ENCODE measurements around the gene OR6C76.
"Not testable (repeated sequence)": the region's sequence is repeated elsewhere in the genome, so short reads cannot be mapped to it uniquely, and the experiment has no call there.

The OR6C76 gene

DNA sequence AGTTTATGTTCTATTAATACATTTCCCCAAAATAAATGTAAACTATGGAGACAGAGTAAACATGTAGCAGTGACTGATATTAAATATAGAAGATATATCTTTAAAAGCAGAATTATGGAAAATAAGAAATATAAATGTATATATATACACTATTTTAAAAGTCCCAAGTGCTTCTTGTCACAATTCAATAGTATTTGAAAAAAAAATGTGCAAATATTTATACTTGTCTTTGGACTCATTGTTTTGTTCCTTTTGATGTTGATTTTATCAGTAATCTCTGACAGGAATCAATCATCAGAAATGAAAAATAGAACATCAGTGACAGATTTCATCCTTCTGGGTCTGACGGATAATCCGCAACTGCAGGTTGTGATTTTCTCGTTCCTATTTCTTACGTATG lies at the start of gene OR6C76:
Gene OR6C76, plus strand, starts transcription at position 301 of the 400 bp plus-strand sequence. Its CDS starts 0 bp downstream, at position 301.
- no peak for DNase-seq
- TF ChIP-seq POLR2A (IDR thresholded peaks at IDR 0.05; ENCODE audit: low read length) (no peak), GATA1 (IDR thresholded peaks at IDR 0.05; ENCODE audit: low read depth, low read length) (no peak)

DNA sequence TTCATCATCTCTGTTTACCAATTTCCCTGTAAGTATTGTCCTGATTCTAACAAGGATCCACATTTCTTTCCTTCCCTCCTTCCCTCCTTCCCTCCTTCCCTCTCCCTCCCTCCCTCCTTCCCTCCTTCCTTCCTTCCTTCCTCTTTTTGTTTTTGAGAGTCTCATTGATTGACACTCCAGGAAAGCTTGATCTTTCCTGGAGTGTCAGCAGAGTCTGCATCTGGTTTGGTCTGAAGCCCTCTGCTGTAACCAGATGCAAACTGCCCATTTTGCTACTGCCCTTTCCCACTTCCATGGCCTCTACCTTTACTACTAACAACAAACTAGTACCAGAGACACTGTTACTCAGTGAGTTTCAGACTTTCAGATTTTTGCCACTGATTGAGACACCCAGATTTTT lies 40.2 kb upstream of the OR6C76 start:
- no peak for TF ChIP-seq GATA1 (IDR thresholded peaks at IDR 0.05; ENCODE audit: low read depth, low read length)
- DNase-seq: no peak

DNA sequence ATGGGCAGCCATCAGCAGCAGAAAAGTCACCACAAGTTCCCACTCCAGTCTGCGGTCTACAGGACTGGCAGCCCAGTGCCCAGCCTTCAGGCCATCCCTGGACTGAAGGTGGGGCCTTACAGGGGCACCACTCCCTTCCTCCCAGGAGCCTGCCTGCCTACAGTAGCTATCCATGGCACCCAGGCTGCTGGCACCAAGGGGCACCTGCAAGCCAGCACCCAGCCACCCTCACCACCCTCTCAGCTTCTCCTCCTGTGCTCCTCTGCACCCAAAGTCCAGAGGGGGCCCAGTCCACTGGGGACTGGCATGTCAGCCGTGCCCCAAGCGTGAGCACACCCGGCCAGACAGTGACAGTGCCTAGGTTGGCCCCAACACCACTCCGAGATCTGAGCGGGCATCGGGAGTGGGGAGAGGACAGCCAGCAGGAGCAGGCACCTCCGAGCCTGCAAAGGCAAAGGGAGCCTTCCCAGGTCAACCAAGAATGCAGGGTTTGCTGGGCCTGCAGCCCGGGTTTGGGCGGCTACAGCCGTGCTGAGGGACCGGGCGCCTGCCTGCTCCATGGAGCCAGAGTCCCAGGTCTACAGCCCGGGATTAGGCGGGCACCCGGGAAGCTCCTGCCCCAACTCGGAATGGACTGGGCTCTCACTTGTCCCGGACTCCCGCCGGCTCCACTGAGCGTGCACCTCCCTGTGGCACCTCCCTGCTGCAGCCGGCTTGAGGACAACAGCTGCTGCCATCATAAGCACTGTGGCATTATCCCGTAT lies 33.8 kb upstream of the OR6C76 start:
- no peak for TF ChIP-seq GATA1 (IDR thresholded peaks at IDR 0.05; ENCODE audit: low read depth, low read length)
- TF ChIP-seq POLR2A (IDR thresholded peaks at IDR 0.05; ENCODE audit: low read length): no peak
- DNase-seq: no peak

DNA sequence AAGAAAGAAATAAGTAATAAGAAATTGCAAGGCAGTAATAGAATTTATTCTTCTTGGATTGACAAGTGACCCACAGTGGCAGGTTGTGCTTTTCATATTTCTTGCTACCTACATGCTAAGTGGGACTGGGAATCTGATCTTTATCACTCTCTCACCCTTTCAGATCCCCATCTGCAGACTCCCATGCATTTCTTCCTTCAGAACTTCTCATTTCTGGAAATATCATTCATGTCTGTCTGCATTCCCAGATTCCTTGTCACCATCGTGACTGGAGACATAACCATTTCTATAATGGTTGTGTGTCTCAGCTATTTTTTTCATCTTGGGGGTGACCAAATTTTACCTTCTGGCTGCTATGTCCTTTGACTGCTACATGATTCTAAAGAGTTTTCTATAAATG lies 29.7 kb upstream of the OR6C76 start:
- no peak for DNase-seq
- TF ChIP-seq POLR2A (IDR thresholded peaks at IDR 0.05; ENCODE audit: low read length): no peak
- TF ChIP-seq GATA1 (IDR thresholded peaks at IDR 0.05; ENCODE audit: low read depth, low read length): no peak

DNA sequence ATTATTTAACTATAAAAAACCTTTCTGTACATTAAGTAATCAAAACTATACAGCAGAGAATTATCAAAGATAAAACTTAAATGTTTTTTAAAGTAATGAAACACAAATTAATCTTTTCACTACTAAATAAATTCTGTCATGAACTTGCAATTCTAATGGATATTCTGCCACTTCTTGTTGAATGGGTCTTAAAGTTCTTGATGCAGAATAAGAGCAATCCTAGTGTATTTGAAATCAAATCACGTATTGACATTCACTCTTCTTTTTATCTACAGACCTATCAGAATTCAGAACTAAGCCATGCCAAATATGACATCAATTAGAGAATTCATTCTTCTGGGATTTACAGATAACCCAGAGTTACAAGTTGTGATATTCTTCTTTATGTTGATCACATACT lies 25.8 kb upstream of the OR6C76 start, which contains the start of gene OR6C65:
Gene OR6C65, plus strand, starts transcription at position 301 of the 400 bp plus-strand sequence. Its CDS starts 0 bp downstream, at position 301.
- TF ChIP-seq POLR2A (IDR thresholded peaks at IDR 0.05; ENCODE audit: low read length) (no peak), GATA1 (IDR thresholded peaks at IDR 0.05; ENCODE audit: low read depth, low read length) (no peak)
- DNase-seq: no peak

DNA sequence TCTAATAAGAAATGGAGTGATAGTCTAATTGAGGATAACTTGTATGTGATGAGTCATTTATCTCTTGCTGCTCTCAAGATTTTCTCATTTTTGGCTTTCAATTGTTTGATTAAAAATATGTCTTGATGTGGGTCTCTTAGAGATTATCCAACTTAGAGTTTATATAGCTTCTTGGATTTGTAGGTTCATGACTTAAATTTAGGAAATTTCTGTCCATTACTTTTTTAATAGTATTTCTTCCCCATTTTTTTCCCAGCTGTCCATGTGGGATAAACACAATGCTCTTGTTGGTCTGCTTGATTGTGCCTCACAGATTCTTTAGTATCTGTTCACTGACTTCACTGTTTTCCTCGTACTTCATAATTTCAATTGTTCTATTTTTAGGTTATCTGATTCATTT lies 18.2 kb upstream of the OR6C76 start:
- TF ChIP-seq GATA1 (IDR thresholded peaks at IDR 0.05; ENCODE audit: low read depth, low read length) (no peak), POLR2A (IDR thresholded peaks at IDR 0.05; ENCODE audit: low read length) (no peak)
- no peak for DNase-seq

DNA sequence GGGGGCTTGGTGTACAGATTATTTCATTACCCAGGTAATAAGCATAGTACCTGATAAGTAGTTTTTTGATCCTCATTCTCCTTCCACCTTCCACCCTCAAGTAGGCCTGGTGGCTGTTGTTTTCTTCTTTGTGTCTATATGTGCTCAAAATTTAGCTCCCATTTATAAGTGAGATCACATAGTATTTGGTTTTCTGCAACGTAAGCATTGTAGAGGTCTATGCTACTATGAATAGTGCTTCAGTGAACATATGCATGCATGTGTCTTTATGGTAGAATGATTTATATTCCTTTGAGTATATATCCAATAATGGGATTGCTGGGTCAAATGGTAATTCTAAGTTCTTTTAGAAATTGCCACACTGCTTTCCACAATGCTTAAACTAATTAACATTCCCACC lies 16.9 kb upstream of the OR6C76 start:
- DNase-seq: not testable (repeated sequence)

DNA sequence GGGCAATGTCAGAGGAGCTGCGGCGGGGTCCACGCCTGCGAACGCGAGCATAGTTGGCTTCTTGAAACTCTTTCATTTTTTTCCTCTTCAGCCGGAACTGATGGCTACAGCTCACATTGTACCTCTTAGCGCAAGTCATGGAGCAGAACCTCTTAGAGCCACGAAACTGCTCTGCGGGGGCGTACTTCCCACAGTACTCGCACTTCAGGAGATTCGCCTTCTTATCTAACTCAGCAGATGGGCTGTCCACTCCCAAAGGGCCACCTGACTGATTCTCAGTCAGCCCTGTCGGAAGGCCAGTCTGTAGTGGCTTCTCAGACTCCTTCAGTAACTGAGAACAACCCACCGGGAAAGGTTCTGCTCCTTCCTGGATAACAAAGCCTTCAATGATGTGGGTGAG lies 13.9 kb upstream of the OR6C76 start:
- DNase-seq: not testable (repeated sequence)

DNA sequence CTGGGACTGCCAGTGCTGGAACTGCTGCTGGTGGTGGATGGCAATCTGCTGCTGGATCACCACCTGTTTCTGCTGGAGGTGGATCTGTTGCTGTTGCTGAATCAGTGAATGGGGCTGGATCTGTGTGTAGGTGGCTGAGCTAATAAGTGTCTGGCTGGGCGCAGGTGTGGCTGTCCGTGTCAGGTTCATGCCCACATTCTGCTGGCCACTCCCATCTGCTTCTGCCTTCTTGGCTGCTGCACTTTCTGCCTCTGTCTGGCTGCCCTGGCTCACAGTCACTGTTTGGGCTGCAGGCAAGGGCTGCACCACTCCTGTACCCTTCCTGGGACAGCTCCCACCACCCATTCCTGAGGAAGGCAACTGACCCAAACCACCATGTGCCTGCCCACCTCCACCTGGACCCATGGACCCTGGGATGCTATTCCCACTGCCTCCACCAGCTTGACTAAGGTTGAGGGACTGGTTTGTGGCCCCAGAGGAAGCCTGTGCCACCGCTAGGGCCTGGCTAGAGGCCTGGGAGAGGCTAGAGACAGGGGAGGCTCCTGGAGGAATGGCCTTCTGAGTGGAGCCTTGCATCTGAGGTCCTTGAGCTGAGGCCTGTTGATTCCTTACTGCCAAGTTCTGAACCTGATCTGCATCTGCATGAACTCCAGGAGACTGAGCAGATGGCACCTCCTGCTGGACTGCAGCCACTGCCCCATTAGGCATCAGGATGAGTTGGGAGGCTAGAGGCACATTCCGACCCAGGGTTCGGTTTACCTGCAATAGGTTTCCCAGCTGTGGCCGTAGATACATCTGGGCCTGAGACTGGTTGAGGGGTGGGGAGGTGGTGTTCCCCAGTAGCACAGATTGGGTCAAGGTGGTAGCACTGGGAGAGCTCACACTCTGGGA lies 12.3 kb upstream of the OR6C76 start:
- DNase-seq: not testable (repeated sequence)

DNA sequence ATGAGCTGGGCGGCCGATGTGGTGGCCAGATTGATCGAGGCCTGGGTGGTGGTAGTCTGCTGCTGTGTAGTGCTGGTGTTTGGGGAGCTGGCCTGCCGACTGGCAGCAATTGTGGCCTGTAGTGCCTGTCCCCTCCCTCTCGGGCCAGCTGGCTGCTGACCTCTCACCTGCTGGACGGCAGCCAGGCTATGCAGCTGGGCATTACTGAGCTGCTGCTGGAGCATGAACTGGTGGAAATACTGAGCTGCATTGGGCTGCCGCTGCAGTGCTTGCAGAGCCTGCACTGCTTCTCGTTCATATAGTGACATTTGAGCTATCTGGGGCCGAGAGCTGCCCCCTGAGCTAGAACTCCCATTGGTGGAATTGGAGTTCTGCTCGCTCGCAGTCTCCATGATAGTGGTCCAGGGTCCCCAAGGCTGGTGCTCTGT lies 11.6 kb upstream of the OR6C76 start:
- not testable (repeated sequence) for DNase-seq

DNA sequence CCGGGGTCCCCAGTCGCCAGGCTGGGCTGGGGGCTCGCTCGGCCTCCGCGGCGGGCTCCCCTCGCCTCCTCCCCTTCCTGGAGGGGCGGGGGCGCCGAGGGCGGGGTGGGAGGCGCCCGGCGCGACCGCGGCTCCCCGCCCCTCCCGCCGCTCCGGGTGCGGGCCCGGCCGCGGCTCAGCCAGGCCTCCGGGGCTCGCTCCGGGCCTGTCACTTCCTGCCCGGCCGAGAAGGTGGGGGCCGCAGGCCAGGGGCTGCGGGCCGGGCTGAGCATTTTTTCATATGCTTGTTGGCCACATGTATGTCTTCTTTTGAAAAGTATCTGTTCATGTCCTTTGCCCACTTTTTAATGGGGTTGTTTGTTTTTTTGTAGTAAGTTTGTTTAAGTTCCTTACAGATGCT lies 11.2 kb upstream of the OR6C76 start:
- DNase-seq: not testable (repeated sequence)

DNA sequence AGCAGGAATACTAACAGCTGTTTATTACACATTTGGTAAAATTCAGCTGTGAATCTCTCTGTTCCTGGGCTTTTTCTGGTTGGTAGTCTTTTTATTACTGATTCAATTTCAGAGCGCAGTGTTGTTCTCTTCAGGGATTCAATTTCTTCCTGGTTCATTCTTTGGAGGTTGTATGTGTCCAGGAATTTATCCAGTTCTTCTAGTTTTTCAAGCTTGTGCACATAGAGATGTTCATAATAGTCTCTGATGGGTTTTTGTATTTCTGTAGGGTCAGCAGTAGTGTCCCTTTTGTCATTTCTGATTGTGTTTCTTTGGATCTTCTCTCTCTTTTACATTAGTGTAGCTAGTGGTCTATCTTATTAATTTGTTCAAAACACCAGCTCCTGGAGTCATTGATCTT lies 9.1 kb upstream of the OR6C76 start:
- DNase-seq: no peak
- TF ChIP-seq GATA1 (IDR thresholded peaks at IDR 0.05; ENCODE audit: low read depth, low read length) (no peak), POLR2A (IDR thresholded peaks at IDR 0.05; ENCODE audit: low read length) (no peak)

DNA sequence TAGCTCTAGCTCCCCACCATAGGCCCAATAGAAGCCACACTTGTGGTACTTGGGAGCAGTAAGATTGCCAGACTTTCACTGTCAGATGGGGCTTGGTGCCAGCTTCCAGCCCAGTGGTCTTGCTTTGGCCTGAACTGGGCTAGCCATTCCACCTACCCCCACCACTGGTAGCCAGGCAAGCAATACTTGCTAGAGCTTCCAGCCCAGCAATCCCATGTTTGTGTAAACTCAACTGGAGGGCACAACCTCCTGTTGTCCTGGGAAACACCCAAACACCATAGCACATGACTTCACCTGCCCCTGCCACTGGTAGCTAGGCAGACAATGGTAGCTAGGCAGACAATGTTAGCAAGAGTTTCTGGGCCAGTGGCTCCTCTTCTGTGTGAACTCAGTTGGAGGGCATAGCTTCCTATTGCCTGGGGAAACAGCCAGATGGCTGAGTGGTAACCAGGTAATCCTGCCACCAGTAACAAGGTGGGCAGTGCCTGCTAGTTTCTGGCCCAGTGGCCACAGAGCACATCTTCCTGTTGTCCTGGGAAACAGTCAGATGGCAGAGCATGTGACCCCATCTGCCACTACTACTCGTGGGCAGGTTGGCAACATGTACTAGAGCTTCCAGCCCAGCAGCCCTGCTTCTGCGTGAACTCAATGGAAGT lies 5.6 kb upstream of the OR6C76 start:
- DNase-seq: no peak
- TF ChIP-seq GATA1 (IDR thresholded peaks at IDR 0.05; ENCODE audit: low read depth, low read length) (no peak), POLR2A (IDR thresholded peaks at IDR 0.05; ENCODE audit: low read length) (no peak)

DNA sequence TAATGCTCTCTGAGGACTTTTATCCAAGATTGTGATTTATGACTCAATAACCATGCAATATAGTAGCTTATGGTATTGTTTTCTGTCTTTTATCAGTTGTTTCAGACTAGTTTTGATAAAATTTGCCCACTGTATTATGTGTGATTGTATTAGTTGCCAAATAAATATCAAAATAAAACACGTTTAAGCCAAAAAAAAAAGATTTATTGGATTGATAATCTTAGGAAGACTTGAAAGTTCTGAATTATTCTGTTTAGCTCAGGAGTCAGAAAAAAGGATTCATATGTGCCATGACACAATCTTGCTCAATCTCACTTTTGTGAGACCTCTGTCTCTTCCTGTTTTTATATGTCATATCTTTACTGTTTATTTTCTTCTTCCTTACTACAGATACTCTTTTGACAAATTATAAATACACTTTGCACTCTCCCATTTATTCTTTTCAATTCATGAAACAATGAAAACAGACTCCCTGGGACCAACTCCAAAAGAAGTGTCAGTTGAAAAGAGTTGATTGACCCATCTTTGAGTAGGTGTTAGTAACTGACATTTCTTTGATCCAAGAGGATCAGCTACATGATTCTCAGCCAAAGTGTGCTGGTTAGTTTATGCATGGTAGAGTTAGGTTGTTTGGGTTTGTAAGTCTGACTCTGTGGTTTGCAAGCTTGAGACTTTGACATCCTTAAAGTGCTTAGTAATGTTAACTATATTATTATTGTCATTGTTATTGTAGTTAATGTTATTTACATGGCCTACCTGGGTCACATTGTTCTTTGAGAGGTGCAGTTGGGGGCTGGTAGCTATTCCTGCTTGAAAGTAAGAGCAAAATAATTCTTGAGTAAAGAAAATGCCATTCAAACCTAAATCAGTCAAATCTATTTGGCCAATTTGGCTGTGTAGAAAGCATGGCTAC lies 2.5 kb downstream of the OR6C76 start:
- no peak for TF ChIP-seq GATA1 (IDR thresholded peaks at IDR 0.05; ENCODE audit: low read depth, low read length)
- TF ChIP-seq POLR2A (IDR thresholded peaks at IDR 0.05; ENCODE audit: low read length): no peak

DNA sequence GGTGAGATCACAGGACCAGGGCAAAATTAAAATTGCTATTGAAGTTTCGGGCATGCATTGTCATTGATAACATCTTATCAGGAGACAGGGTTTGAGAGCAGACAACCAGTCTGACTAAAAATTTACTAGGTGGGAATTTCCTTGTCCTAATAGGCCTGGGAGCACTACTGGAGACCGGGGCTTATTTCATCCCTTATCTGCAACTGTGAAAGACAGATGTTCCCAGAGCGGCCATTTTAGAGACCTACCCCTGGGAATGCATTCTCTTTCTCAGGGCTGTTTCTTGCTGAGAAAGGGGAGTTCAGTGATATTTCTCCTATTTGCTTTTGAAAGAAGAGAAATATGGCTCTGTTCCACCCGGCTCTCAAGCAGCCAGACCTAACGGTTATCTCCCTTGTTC lies 15.2 kb downstream of the OR6C76 start:
- DNase-seq: not testable (repeated sequence)

More for the DNA sequence above, 2.5 kb downstream of the OR6C76 start:
- DNase-seq: no peak

All from erythroblast (primary cell).